HepG2 (cell line): ENCODE measurements around the gene ADGRB3. TPM values are rescaled to one million over a fixed set of nuclear protein-coding genes. Genes with fewer than 3 reads are reported as not detected.

ENCODE experiments used
- ATAC-seq: fragments of 200-7000 bp; cut with Tn5 transposase; 3 replicates; pipeline ENCODE4 v1.9.1; 2020; ENCODE audit warnings: mild to moderate bottlenecking, moderate library complexity
- BruUV-seq: library from RNA; stranded (reverse); fragments of 400-500 nt; replicated peaks from 2 replicates; lab custom pipeline; 2021; lab: Mats Ljungman, UMichigan
- CTCF ChIA-PET: fragments of 300-600 bp; formaldehyde crosslinking; extraction: SDS; loops from one replicate; lab custom pipeline; 2021; ENCODE audit warnings: low total read pairs, inconsistent platforms, low intra/inter-chr PET ratio; lab: Yijun Ruan, JAX
- POLR2A ChIA-PET: fragments of 350-600 bp; sonication (Branson Sonifier 250); formaldehyde crosslinking; loops from one replicate; lab custom pipeline; 2020; ENCODE audit warnings: antibody characterized with exemption, inconsistent platforms; lab: Yijun Ruan, JAX
- DNase-seq: peaks from one replicate; pipeline ENCODE4 v3.0.0-alpha.2; 2015; ENCODE audit warnings: low spot score
- FAIRE-seq: peaks from 3 replicates; lab custom pipeline; 2011; peaks lifted over from hg19 to GRCh38; lab: Jason Lieb, UNC
- H2AFZ ChIP-seq: one replicate; pipeline ENCODE4 v1.6.1; 2011; ENCODE audit warnings: low read length, inconsistent platforms
- H3K27ac ChIP-seq: fragments of 300-600 bp; 3 replicates; pipeline ENCODE4 v1.8.0; 2011; ENCODE audit warnings: mixed run types, mild to moderate bottlenecking, mixed read lengths, low read length, inconsistent platforms; ENCODE audit not compliant: insufficient read depth; ENCODE audit errors: extremely low read length
- H3K27me3 ChIP-seq, 2 experiments: fragments of 200-600 bp in 1 of 2; 2 replicates in 1 of 2; 3 replicates in 1 of 2; pipeline versions ENCODE4 v1.6.0 to v1.8.0; 2011; ENCODE audit warnings: low read length in 2 of 2, mild to moderate bottlenecking in 2 of 2, moderate library complexity in 2 of 2, inconsistent platforms in 1 of 2; ENCODE audit not compliant: insufficient read depth in 2 of 2, control insufficient read depth in 1 of 2
- H3K36me3 ChIP-seq, 2 experiments: fragments of 200-600 bp in 1 of 2; replicated peaks in 1 of 2; 2 replicates in 1 of 2; 3 replicates in 1 of 2; pipeline versions ENCODE4 v1.5.1 to v1.8.0; 2011; ENCODE audit warnings: low read length in 2 of 2, inconsistent platforms in 1 of 2; ENCODE audit not compliant: insufficient read depth in 2 of 2, control insufficient read depth in 1 of 2
- H3K4me1 ChIP-seq: 2 replicates; pipeline ENCODE4 v1.5.1; 2012; ENCODE audit warnings: low read length, inconsistent platforms; ENCODE audit not compliant: insufficient read depth
- H3K4me2 ChIP-seq: 2 replicates; pipeline ENCODE4 v1.6.0; 2011; ENCODE audit warnings: low read depth, low read length, inconsistent platforms
- H3K4me3 ChIP-seq, 3 experiments: fragments of 200-600 bp in 1 of 3; sonication (generic), shearing (Covaris generic) in 1 of 3; replicated peaks in 1 of 3; 2 replicates each; pipeline ENCODE4 v1.5.1; 2011 to 2016; ENCODE audit warnings: low read length in 3 of 3, inconsistent platforms in 2 of 3, low read depth in 2 of 3, mild to moderate bottlenecking in 2 of 3, control low read depth in 1 of 3, mixed read lengths in 1 of 3; ENCODE audit not compliant: insufficient read depth in 1 of 3
- H3K79me2 ChIP-seq: one replicate; pipeline ENCODE4 v1.6.1; 2011; ENCODE audit warnings: low read length, inconsistent platforms; ENCODE audit not compliant: insufficient read depth
- H3K9ac ChIP-seq: 2 replicates; pipeline ENCODE4 v1.6.0; 2011; ENCODE audit warnings: mild to moderate bottlenecking, low read depth, low read length, inconsistent platforms; ENCODE audit not compliant: insufficient read depth
- H3K9me3 ChIP-seq: 2 replicates; pipeline ENCODE4 v1.5.1; 2012; ENCODE audit warnings: mild to moderate bottlenecking, low read length
- H4K20me1 ChIP-seq: 2 replicates; pipeline ENCODE4 v1.6.0; 2011; ENCODE audit warnings: inconsistent platforms, mild to moderate bottlenecking, low read length, moderate library complexity; ENCODE audit not compliant: insufficient read depth
- ATM ChIP-seq: fragments of 450-650 bp; IDR thresholded peaks from 2 replicates; pipeline ENCODE4 v1.7.1; 2017; ENCODE audit warnings: mild to moderate bottlenecking, borderline replicate concordance
- CAMTA2 ChIP-seq: sonication (generic); formaldehyde crosslinking; IDR thresholded peaks from 2 replicates; pipeline ENCODE4 v1.4.0; 2020; ENCODE audit warnings: mild to moderate bottlenecking, missing genetic modification reagents, borderline replicate concordance
- KLF9 ChIP-seq: IDR thresholded peaks from 2 replicates; pipeline ENCODE4 v1.6.1; 2016; ENCODE audit warnings: low read depth
- WGBS: methylation state at CpG from one replicate; pipeline ENCODE4 v1.1.6; 2017; ENCODE audit warnings: low lambda C conversion rate; 5-methylcytosine and 5-hydroxymethylcytosine counted together
- in situ Hi-C: cut with HindIII; loops from 2 replicates; pipeline ENCODE4 v1.10.0; 2017; ENCODE audit warnings: low pct_unique_long_range_greater_than_20kb; ENCODE audit not compliant: extremely low pct_ligation_motif_present
- intact Hi-C: fragments of 100-400 bp; cut with micrococcal nuclease; formaldehyde crosslinking; loops from one replicate; pipeline ENCODE4 v1.10.0; 2022; ENCODE audit not compliant: unreplicated experiment
- polyA plus RNA-seq, 8 experiments: library from polyadenylated mRNA; depleted of rRNA in 3 of 8; stranded (reverse) in 7 of 8; unstranded in 1 of 8; fragments of >200 nt; fragmentation: Illumina TruSeq in 4 of 8; extraction: Trizol in 4 of 8; gene quantifications; 2 replicates each; pipeline versions ENCODE4 v1.2.1 to v1.2.3, GENCODE V29; 2011 to 2016; ENCODE audit warnings: low read depth in 4 of 8, missing spikeins in 1 of 8, mixed read lengths in 1 of 8; ENCODE audit not compliant: insufficient read depth in 1 of 8
- total RNA-seq, 5 experiments: library from RNA; depleted of rRNA; stranded (reverse); fragments of >200 nt; fragmentation: Illumina TruSeq; extraction: Trizol; gene quantifications; 2 replicates each; pipeline ENCODE4 v1.2.3, GENCODE V29; 2016; ENCODE audit warnings: low read depth in 1 of 5
- TF ChIP-seq, protein P1 (sequence below): sonication (generic); formaldehyde crosslinking; IDR thresholded peaks from 2 replicates; pipeline ENCODE4 v1.4.0; 2020; ENCODE audit warnings: missing genetic modification reagents
- TF ChIP-seq, protein P2 (sequence below), 2 experiments: sonication (generic) in 1 of 2; formaldehyde crosslinking in 1 of 2; IDR thresholded peaks; 2 replicates each; pipeline versions ENCODE4 v1.6.1 to v1.9.0; 2014 to 2022; ENCODE audit warnings: antibody characterized with exemption in 1 of 2, borderline replicate concordance in 1 of 2, inconsistent platforms in 1 of 2, low read depth in 1 of 2, missing genetic modification reagents in 1 of 2

Gene ADGRB3
- total and polyA plus RNA-seq, 2 of the 13 experiments (the other 11 are each of a cell fraction or from before 2014, with no cell fraction given) = not detected

DNA sequence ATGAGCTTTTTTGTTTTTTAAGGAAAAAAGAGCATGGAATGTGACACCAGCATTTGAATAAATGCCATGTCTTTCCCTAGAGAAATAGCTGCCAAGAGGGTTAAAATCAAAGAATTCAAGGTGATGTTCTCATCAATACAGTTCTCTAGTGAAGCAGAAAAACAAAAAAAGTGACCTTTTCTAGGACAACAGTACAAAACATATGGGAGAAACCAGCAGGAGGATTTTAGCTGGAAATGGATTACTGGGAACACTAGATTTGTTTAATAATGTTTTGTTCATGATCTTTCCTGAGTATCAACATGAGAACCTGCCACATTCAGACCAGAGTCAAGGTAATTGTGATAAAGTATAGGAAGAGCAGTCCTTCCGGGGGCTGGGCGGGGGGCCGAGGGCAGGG lies 789.5 kb downstream of the ADGRB3 start:
- H3K27me3 ChIP-seq = no peaks in the 10 kb centered on the region
- POLR2A ChIA-PET = no interaction called here
- in situ Hi-C loops = no loop called here
- no peaks in the 10 kb centered on the region for H3K9me3 ChIP-seq
- no TSS peak for BruUV-seq
- DNase-seq = no peak
- no peak for ATAC-seq
- H2AFZ ChIP-seq = no peak overlapping the region
- intact Hi-C loops = no loop called here
- H3K9ac ChIP-seq = no peak overlapping the region
- H3K4me2 ChIP-seq = no peak overlapping the region
- H3K4me3 ChIP-seq = no peak overlapping the region
- CTCF ChIA-PET = no interaction called here
- 0% methylated on average over 3 of the region's 3 CpGs for WGBS
- TF ChIP-seq, protein P1, sequence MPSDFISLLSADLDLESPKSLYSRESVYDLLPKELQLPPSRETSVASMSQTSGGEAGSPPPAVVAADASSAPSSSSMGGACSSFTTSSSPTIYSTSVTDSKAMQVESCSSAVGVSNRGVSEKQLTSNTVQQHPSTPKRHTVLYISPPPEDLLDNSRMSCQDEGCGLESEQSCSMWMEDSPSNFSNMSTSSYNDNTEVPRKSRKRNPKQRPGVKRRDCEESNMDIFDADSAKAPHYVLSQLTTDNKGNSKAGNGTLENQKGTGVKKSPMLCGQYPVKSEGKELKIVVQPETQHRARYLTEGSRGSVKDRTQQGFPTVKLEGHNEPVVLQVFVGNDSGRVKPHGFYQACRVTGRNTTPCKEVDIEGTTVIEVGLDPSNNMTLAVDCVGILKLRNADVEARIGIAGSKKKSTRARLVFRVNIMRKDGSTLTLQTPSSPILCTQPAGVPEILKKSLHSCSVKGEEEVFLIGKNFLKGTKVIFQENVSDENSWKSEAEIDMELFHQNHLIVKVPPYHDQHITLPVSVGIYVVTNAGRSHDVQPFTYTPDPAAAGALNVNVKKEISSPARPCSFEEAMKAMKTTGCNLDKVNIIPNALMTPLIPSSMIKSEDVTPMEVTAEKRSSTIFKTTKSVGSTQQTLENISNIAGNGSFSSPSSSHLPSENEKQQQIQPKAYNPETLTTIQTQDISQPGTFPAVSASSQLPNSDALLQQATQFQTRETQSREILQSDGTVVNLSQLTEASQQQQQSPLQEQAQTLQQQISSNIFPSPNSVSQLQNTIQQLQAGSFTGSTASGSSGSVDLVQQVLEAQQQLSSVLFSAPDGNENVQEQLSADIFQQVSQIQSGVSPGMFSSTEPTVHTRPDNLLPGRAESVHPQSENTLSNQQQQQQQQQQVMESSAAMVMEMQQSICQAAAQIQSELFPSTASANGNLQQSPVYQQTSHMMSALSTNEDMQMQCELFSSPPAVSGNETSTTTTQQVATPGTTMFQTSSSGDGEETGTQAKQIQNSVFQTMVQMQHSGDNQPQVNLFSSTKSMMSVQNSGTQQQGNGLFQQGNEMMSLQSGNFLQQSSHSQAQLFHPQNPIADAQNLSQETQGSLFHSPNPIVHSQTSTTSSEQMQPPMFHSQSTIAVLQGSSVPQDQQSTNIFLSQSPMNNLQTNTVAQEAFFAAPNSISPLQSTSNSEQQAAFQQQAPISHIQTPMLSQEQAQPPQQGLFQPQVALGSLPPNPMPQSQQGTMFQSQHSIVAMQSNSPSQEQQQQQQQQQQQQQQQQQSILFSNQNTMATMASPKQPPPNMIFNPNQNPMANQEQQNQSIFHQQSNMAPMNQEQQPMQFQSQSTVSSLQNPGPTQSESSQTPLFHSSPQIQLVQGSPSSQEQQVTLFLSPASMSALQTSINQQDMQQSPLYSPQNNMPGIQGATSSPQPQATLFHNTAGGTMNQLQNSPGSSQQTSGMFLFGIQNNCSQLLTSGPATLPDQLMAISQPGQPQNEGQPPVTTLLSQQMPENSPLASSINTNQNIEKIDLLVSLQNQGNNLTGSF (CRISPR knock-in tag) = no peak
- TF ChIP-seq CAMTA2 (CRISPR knock-in tag) (no peak), KLF9 (no peak), ATM (no peak)
- TF ChIP-seq, protein P2, sequence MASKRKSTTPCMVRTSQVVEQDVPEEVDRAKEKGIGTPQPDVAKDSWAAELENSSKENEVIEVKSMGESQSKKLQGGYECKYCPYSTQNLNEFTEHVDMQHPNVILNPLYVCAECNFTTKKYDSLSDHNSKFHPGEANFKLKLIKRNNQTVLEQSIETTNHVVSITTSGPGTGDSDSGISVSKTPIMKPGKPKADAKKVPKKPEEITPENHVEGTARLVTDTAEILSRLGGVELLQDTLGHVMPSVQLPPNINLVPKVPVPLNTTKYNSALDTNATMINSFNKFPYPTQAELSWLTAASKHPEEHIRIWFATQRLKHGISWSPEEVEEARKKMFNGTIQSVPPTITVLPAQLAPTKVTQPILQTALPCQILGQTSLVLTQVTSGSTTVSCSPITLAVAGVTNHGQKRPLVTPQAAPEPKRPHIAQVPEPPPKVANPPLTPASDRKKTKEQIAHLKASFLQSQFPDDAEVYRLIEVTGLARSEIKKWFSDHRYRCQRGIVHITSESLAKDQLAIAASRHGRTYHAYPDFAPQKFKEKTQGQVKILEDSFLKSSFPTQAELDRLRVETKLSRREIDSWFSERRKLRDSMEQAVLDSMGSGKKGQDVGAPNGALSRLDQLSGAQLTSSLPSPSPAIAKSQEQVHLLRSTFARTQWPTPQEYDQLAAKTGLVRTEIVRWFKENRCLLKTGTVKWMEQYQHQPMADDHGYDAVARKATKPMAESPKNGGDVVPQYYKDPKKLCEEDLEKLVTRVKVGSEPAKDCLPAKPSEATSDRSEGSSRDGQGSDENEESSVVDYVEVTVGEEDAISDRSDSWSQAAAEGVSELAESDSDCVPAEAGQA (IDR thresholded peaks at IDR 0.05; ENCODE audit: low read depth) = no peak
- TF ChIP-seq, protein P2 (CRISPR knock-in tag; IDR thresholded peaks at IDR 0.05; ENCODE audit: borderline replicate concordance) = no peak
- H3K36me3 ChIP-seq = no peaks in the 10 kb centered on the region
- no peaks in the 10 kb centered on the region for H4K20me1 ChIP-seq
- no peak overlapping the region for H3K27ac ChIP-seq
- H3K79me2 ChIP-seq = no peaks in the 10 kb centered on the region
- H3K4me1 ChIP-seq = no peaks in the 10 kb centered on the region
- FAIRE-seq = no peak
